Suprapubic skin (tissue), 3 donors: ENCODE measurements around the gene VTI1A.

ENCODE experiments used
- POLR2A ChIP-seq, 2 donors: fragments of 450-650 bp; IDR thresholded peaks; one replicate each; pipeline ENCODE4 v1.6.1; 2017; ENCODE audit warnings: antibody characterized with exemption in 2 of 2, mild to moderate bottlenecking in 2 of 2, moderate library complexity in 2 of 2
- TF ChIP-seq, protein P1 (sequence below), 2 donors: fragments of 200-600 bp in 1 of 2; fragments of 450-650 bp in 1 of 2; sonication (generic) in 1 of 2; IDR thresholded peaks; one replicate each; pipeline ENCODE4 v1.5.1; 2016 to 2019; ENCODE audit warnings: antibody characterized with exemption in 2 of 2, mild to moderate bottlenecking in 1 of 2, moderate library complexity in 1 of 2

DNA sequence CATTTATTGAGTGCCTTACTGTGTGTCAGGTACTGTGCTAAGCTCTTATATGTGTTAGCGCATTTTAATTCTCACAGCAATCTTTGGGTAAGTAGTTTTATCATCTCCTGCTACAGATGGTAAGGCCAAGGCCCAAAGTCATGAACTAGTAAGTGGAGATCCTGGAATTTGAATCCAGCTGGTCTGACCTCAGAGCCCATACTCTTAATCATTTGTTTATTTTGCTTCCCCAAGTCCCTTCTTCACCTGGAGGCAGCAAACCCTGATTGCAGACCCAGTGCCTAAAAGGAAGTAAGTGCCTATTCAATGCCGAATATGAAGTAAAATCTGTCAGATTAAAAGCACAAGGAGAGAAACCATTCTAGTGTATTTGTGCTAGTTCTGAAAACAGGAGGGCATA, 320.1 kb downstream of the VTI1A start:
- TF ChIP-seq, protein P1, sequence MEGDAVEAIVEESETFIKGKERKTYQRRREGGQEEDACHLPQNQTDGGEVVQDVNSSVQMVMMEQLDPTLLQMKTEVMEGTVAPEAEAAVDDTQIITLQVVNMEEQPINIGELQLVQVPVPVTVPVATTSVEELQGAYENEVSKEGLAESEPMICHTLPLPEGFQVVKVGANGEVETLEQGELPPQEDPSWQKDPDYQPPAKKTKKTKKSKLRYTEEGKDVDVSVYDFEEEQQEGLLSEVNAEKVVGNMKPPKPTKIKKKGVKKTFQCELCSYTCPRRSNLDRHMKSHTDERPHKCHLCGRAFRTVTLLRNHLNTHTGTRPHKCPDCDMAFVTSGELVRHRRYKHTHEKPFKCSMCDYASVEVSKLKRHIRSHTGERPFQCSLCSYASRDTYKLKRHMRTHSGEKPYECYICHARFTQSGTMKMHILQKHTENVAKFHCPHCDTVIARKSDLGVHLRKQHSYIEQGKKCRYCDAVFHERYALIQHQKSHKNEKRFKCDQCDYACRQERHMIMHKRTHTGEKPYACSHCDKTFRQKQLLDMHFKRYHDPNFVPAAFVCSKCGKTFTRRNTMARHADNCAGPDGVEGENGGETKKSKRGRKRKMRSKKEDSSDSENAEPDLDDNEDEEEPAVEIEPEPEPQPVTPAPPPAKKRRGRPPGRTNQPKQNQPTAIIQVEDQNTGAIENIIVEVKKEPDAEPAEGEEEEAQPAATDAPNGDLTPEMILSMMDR (IDR thresholded peaks at IDR 0.05) = no peak
- no peak for TF ChIP-seq POLR2A (IDR thresholded peaks at IDR 0.05)
